MM.1S (cell line): ENCODE data around the gene MARF1.

Source experiments
- DNase-seq: peaks from one replicate; pipeline ENCODE4 v3.0.0-alpha.2; 2015
- H2AFZ ChIP-seq: fragments of 300-600 bp; sonication (generic); 2 replicates; pipeline ENCODE4 v1.6.0; 2016; ENCODE audit warnings: antibody characterized with exemption, low read length
- H3F3A ChIP-seq: fragments of 300-600 bp; sonication (generic); 2 replicates; pipeline ENCODE4 v1.6.1; 2016; ENCODE audit warnings: mild to moderate bottlenecking, antibody characterized with exemption, low read length, moderate library complexity, mixed read lengths; ENCODE audit not compliant: insufficient read depth
- H3K27ac ChIP-seq: fragments of 300-600 bp; sonication (generic); 2 replicates; pipeline ENCODE4 v1.5.1; 2016; ENCODE audit warnings: mild to moderate bottlenecking, low read length
- H3K27me3 ChIP-seq: fragments of 300-600 bp; sonication (generic); replicated peaks from 2 replicates; pipeline ENCODE4 v1.6.0; 2016; ENCODE audit warnings: low read length; ENCODE audit not compliant: insufficient read depth
- H3K36me3 ChIP-seq: fragments of 300-600 bp; sonication (generic); replicated peaks from 2 replicates; pipeline ENCODE4 v1.6.1; 2016; ENCODE audit warnings: mild to moderate bottlenecking, low read length, mixed read lengths; ENCODE audit not compliant: insufficient read depth
- H3K4me1 ChIP-seq: fragments of 300-600 bp; sonication (generic); 2 replicates; pipeline ENCODE4 v1.6.1; 2016; ENCODE audit warnings: low read length, mixed read lengths
- H3K4me2 ChIP-seq: fragments of 300-600 bp; sonication (generic); 2 replicates; pipeline ENCODE4 v1.6.0; 2016; ENCODE audit warnings: low read depth, low read length
- H3K4me3 ChIP-seq: fragments of 300-600 bp; sonication (generic); 2 replicates; pipeline ENCODE4 v1.5.1; 2016; ENCODE audit warnings: low read length, mixed read lengths
- H3K79me2 ChIP-seq: fragments of 300-600 bp; sonication (generic); 2 replicates; pipeline ENCODE4 v1.6.1; 2016; ENCODE audit warnings: mixed run types, low read length, mixed read lengths
- H3K9ac ChIP-seq: fragments of 300-600 bp; sonication (generic); 2 replicates; pipeline ENCODE4 v1.6.1; 2016; ENCODE audit warnings: low read length, mixed read lengths
- H3K9me2 ChIP-seq: fragments of 300-600 bp; sonication (generic); replicated peaks from 2 replicates; pipeline ENCODE4 v1.6.1; 2016; ENCODE audit warnings: mild to moderate bottlenecking, low read length, mixed read lengths; ENCODE audit not compliant: insufficient read depth
- H3K9me3 ChIP-seq: fragments of 300-600 bp; sonication (generic); replicated peaks from 2 replicates; pipeline ENCODE4 v1.6.1; 2016; ENCODE audit warnings: mild to moderate bottlenecking, low read length, mixed read lengths; ENCODE audit not compliant: insufficient read depth
- H4K20me1 ChIP-seq: fragments of 300-600 bp; sonication (generic); 2 replicates; pipeline ENCODE4 v1.6.1; 2016; ENCODE audit warnings: mild to moderate bottlenecking, low read length, moderate library complexity, mixed read lengths; ENCODE audit not compliant: insufficient read depth
- EZH2 ChIP-seq: fragments of 300-600 bp; sonication (generic); optimal IDR thresholded peaks from 2 replicates; pipeline ENCODE3; 2017; ENCODE audit warnings: low read depth, mild to moderate bottlenecking, antibody characterized with exemption, low read length, mixed read lengths
- EZH2phosphoT487 ChIP-seq: fragments of 300-600 bp; sonication (generic); IDR thresholded peaks from 2 replicates; pipeline ENCODE4 v1.6.1; 2018; ENCODE audit warnings: antibody characterized with exemption, low read length
- TF ChIP-seq, protein P1 (sequence below): fragments of 300-600 bp; sonication (generic); IDR thresholded peaks from 2 replicates; pipeline ENCODE4 v1.5.1; 2016; ENCODE audit warnings: antibody characterized with exemption, low read length, mixed read lengths

Gene MARF1

DNA sequence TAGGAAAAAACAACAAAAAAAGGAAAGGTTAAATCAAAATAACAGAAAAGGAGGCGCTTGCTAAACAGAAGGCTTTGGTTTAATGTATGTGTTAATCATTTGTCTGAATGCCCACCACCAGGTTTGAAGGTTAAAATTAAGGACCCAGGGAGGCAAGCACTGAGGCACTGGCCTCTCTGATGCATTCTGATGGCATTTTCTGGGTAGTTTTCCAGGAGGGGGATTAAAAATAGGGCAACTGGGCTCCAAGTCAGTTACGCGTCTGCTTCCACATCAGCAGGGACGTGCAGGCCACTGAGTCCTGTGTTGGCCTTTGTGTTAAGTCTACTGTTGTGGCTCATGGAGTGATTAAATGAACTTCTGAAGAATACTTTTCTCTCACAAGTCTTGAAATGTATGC, 26.9 kb downstream of the MARF1 start:
- Histone ChIP-seq H3K79me2 (no peaks in the 10 kb centered on the region), H3K9me3 (no peaks in the 10 kb centered on the region), H3K4me1 (no peaks in the 10 kb centered on the region), H3K27me3 (no peaks in the 10 kb centered on the region), H3K36me3 (0 out of 2 replicates have a peak, but pooled peaks cover 4% of the 10 kb centered on the region), H3K9me2 (no peaks in the 10 kb centered on the region), H3F3A (no peaks in the 10 kb centered on the region), H3K4me2 (no peak overlapping the region), H3K27ac (no peak overlapping the region), H3K9ac (no peak overlapping the region), H2AFZ (no peak overlapping the region), H4K20me1 (no peaks in the 10 kb centered on the region), H3K4me3 (no peak overlapping the region)
- TF ChIP-seq, protein P1, sequence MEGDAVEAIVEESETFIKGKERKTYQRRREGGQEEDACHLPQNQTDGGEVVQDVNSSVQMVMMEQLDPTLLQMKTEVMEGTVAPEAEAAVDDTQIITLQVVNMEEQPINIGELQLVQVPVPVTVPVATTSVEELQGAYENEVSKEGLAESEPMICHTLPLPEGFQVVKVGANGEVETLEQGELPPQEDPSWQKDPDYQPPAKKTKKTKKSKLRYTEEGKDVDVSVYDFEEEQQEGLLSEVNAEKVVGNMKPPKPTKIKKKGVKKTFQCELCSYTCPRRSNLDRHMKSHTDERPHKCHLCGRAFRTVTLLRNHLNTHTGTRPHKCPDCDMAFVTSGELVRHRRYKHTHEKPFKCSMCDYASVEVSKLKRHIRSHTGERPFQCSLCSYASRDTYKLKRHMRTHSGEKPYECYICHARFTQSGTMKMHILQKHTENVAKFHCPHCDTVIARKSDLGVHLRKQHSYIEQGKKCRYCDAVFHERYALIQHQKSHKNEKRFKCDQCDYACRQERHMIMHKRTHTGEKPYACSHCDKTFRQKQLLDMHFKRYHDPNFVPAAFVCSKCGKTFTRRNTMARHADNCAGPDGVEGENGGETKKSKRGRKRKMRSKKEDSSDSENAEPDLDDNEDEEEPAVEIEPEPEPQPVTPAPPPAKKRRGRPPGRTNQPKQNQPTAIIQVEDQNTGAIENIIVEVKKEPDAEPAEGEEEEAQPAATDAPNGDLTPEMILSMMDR = no peak
- TF ChIP-seq EZH2phosphoT487 (no peak), EZH2 (no peak)
- no peak for DNase-seq

DNA sequence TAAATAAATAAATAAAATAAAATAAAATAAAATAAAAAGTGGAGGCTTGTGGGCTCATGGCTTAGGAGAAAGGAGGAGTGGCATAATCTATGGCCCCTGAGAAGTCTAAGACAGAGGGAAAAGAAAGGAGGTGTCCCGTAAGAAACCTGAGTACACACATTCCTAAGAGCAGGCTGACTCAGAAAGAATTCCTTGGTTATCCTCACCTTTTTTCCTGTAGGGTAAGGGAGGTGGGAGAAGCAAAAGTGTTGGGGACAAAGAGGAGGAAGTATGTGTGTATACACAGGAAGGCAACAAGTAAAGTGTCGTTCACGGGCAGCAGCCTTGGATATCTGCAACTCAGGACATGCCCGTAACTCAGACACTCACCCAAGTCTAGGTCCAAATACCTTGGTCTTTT, 29.3 kb downstream of the MARF1 start:
- no peaks in the 10 kb centered on the region for H3K4me1 ChIP-seq
- no peaks in the 10 kb centered on the region for H3K9me2 ChIP-seq
- TF ChIP-seq, protein P1 = no peak
- TF ChIP-seq EZH2 (no peak), EZH2phosphoT487 (no peak)
- no peak overlapping the region for H3K4me2 ChIP-seq
- no peaks in the 10 kb centered on the region for H3K27me3 ChIP-seq
- H3F3A ChIP-seq = no peaks in the 10 kb centered on the region
- H3K9me3 ChIP-seq = no peaks in the 10 kb centered on the region
- no peak overlapping the region for H2AFZ ChIP-seq
- no peaks in the 10 kb centered on the region for H3K79me2 ChIP-seq
- H3K4me3 ChIP-seq = no peak overlapping the region
- DNase-seq = no peak
- 0 out of 2 replicates have a peak, but pooled peaks cover 4% of the 10 kb centered on the region for H3K36me3 ChIP-seq
- no peaks in the 10 kb centered on the region for H4K20me1 ChIP-seq
- no peak overlapping the region for H3K9ac ChIP-seq
- no peak overlapping the region for H3K27ac ChIP-seq

DNA sequence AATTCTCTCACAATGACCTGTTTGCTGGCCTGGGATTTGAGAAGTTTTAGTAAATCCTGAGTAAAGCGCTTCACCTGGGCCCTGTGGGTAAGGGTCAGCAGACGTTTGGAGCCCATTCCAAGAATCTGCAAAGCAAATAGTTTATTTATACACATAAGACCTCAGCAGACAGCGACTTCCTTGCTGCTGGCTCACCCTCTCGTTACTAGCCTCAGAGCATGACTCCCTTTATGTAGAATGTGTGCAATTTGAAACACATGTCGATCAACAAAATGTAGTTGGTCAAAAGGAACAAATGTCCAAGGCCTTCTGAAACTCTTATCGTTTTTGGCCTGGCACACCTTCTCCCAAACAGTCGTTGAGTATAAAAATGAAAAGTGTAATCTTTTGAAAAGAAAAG, 31.3 kb downstream of the MARF1 start:
- Histone ChIP-seq H3K9me2 (no peaks in the 10 kb centered on the region), H3K4me1 (no peaks in the 10 kb centered on the region), H3K79me2 (no peaks in the 10 kb centered on the region), H3K36me3 (0 out of 2 replicates have a peak, but pooled peaks cover 4% of the 10 kb centered on the region), H3F3A (no peaks in the 10 kb centered on the region), H3K9ac (no peak overlapping the region), H3K27ac (no peak overlapping the region), H3K4me3 (no peak overlapping the region), H3K27me3 (no peaks in the 10 kb centered on the region), H2AFZ (no peak overlapping the region), H3K9me3 (no peaks in the 10 kb centered on the region), H4K20me1 (no peaks in the 10 kb centered on the region), H3K4me2 (no peak overlapping the region)
- no peak for DNase-seq
- TF ChIP-seq EZH2 (no peak), EZH2phosphoT487 (no peak)
- TF ChIP-seq, protein P1 = no peak
